DOHH2 (cell line): ENCODE measurements around the gene HOXA10.

Source experiments
- H3F3A ChIP-seq: fragments of 200-600 bp; sonication (generic), shearing (Covaris generic); 2 replicates; pipeline ENCODE4 v1.6.0; 2016; ENCODE audit warnings: antibody characterized with exemption, mild to moderate bottlenecking; ENCODE audit not compliant: control insufficient read depth, insufficient read depth
- H3K27ac ChIP-seq: fragments of 200-600 bp; sonication (generic); 2 replicates; pipeline ENCODE4 v1.5.1; 2014; ENCODE audit warnings: low read depth, mild to moderate bottlenecking, low read length, moderate library complexity
- H3K27me3 ChIP-seq: fragments of 200-600 bp; sonication (generic); 2 replicates; pipeline ENCODE4 v1.6.1; 2014; ENCODE audit warnings: mild to moderate bottlenecking, low read length, mixed read lengths; ENCODE audit not compliant: control insufficient read depth
- H3K36me3 ChIP-seq: fragments of 200-600 bp; sonication (generic); 2 replicates; pipeline ENCODE4 v1.6.1; 2014; ENCODE audit warnings: mild to moderate bottlenecking, low read length, moderate library complexity, mixed read lengths; ENCODE audit not compliant: control insufficient read depth
- H3K4me1 ChIP-seq: fragments of 200-600 bp; sonication (generic); 2 replicates; pipeline ENCODE4 v1.6.1; 2014; ENCODE audit warnings: mild to moderate bottlenecking, low read length, mixed read lengths; ENCODE audit not compliant: control insufficient read depth
- H3K4me2 ChIP-seq: fragments of 200-600 bp; sonication (generic); 2 replicates; pipeline ENCODE4 v1.6.0; 2014; ENCODE audit warnings: mild to moderate bottlenecking, low read length, moderate library complexity
- H3K4me3 ChIP-seq: fragments of 200-600 bp; sonication (generic); 2 replicates; pipeline ENCODE4 v1.5.1; 2014; ENCODE audit warnings: mild to moderate bottlenecking, low read length, mixed read lengths
- H3K79me2 ChIP-seq: fragments of 200-600 bp; sonication (generic); 2 replicates; pipeline ENCODE4 v1.6.1; 2014; ENCODE audit warnings: mild to moderate bottlenecking, low read length, mixed read lengths; ENCODE audit not compliant: control insufficient read depth
- H3K9me2 ChIP-seq: fragments of 200-600 bp; sonication (generic); replicated peaks from 2 replicates; pipeline ENCODE4 v1.6.1; 2014; ENCODE audit warnings: mild to moderate bottlenecking, low read length, mixed read lengths; ENCODE audit not compliant: control insufficient read depth
- H3K9me3 ChIP-seq: fragments of 200-600 bp; sonication (generic); 2 replicates; pipeline ENCODE4 v1.6.1; 2014; ENCODE audit warnings: antibody characterized with exemption, low read length, mixed read lengths; ENCODE audit not compliant: control insufficient read depth, insufficient read depth
- H4K20me1 ChIP-seq: fragments of 200-600 bp; sonication (generic); 2 replicates; pipeline ENCODE4 v1.6.0; 2014; ENCODE audit warnings: low read depth, mild to moderate bottlenecking, antibody characterized with exemption, low read length, moderate library complexity; ENCODE audit not compliant: control insufficient read depth, insufficient read depth
- CTCF ChIP-seq: fragments of 200-600 bp; sonication (generic); IDR thresholded peaks from one replicate; pipeline ENCODE4 v1.5.1; 2014; ENCODE audit warnings: antibody characterized with exemption, mild to moderate bottlenecking, low read depth, low read length; ENCODE audit not compliant: poor library complexity, severe bottlenecking
- EZH2phosphoT487 ChIP-seq: fragments of 200-600 bp; sonication (generic); IDR thresholded peaks from 2 replicates; pipeline ENCODE4 v1.6.1; 2017; ENCODE audit warnings: borderline replicate concordance, mild to moderate bottlenecking, antibody characterized with exemption, low read length, moderate library complexity, mixed read lengths

The HOXA10 gene

GRCh38 chr7:27138985-27139333 lies 35.2 kb downstream of the HOXA10 start:
- Histone ChIP-seq H3K9me3 (no peaks in the 10 kb centered on the region), H3K79me2 (no peaks in the 10 kb centered on the region), H4K20me1 (no peaks in the 10 kb centered on the region), H3K4me2 (no peak overlapping the region), H3K36me3 (no peaks in the 10 kb centered on the region), H3K9me2 (no peaks in the 10 kb centered on the region), H3K4me1 (no peaks in the 10 kb centered on the region), H3K27me3 (peaks cover 50% of the 10 kb centered on the region), H3F3A (no peaks in the 10 kb centered on the region), H3K27ac (no peak overlapping the region), H3K4me3 (no peak overlapping the region)
- no peak for TF ChIP-seq EZH2phosphoT487
- no peak for TF ChIP-seq CTCF

DNA sequence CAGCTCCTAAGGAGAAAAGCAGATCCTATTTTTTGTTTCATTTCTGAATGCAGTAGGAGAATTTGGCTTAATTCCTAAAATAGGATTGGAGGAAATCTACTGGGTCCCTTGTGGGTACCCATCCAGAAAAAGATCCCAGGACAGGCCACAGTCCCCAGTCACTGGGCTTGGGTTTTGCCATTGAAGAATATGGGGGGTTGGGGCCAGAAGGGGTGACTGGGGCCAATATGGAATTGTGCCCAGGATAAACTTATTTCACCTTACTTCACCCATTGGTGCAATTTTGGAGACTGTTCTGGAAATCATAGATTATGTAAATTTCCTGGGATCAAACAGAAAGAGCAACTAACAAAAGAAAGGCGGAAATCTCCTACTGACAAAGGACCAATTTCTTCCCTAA lies 35.6 kb downstream of the HOXA10 start:
- H3K4me1 ChIP-seq: no peaks in the 10 kb centered on the region
- no peak overlapping the region for H3K4me2 ChIP-seq
- no peaks in the 10 kb centered on the region for H3K9me2 ChIP-seq
- H3K4me3 ChIP-seq: no peak overlapping the region
- no peaks in the 10 kb centered on the region for H3K9me3 ChIP-seq
- no peaks in the 10 kb centered on the region for H4K20me1 ChIP-seq
- TF ChIP-seq CTCF (no peak), EZH2phosphoT487 (no peak)
- no peak overlapping the region for H3K27ac ChIP-seq
- H3F3A ChIP-seq: no peaks in the 10 kb centered on the region
- H3K27me3 ChIP-seq: peaks cover 55% of the 10 kb centered on the region
- no peaks in the 10 kb centered on the region for H3K79me2 ChIP-seq
- H3K36me3 ChIP-seq: no peaks in the 10 kb centered on the region

GRCh38 chr7:27137640-27138315 lies 36.3 kb downstream of the HOXA10 start:
- H3K36me3 ChIP-seq: no peaks in the 10 kb centered on the region
- H3K27ac ChIP-seq: no peak overlapping the region
- TF ChIP-seq CTCF (no peak), EZH2phosphoT487 (no peak)
- H3K79me2 ChIP-seq: no peaks in the 10 kb centered on the region
- no peaks in the 10 kb centered on the region for H3F3A ChIP-seq
- no peaks in the 10 kb centered on the region for H3K9me2 ChIP-seq
- no peaks in the 10 kb centered on the region for H3K9me3 ChIP-seq
- no peak overlapping the region for H3K4me2 ChIP-seq
- peaks cover 59% of the 10 kb centered on the region for H3K27me3 ChIP-seq
- H3K4me1 ChIP-seq: no peaks in the 10 kb centered on the region
- no peaks in the 10 kb centered on the region for H4K20me1 ChIP-seq
- H3K4me3 ChIP-seq: no peak overlapping the region
